K562 (cell line): ENCODE measurements around the gene FAM120AOS. TPM values are rescaled to one million over a fixed set of nuclear protein-coding genes. Genes with fewer than 3 reads are reported as not detected.

Source experiments
- ATAC-seq: fragments of 200-7000 bp; cut with Tn5 transposase; 3 replicates; pipeline ENCODE4 v1.9.1; 2020; ENCODE audit warnings: moderate library complexity
- BruUV-seq: library from RNA; stranded (reverse); fragments of 400-500 nt; replicated peaks from 2 replicates; lab custom pipeline; 2021; lab: Mats Ljungman, UMichigan
- CTCF ChIA-PET: fragments of 300-600 bp; formaldehyde crosslinking; extraction: SDS; loops from one replicate; lab custom pipeline; 2021; ENCODE audit warnings: low intra/inter-chr PET ratio; lab: Yijun Ruan, JAX
- POLR2A ChIA-PET: fragments of 300-600, 350-650 bp; sonication (Branson Sonifier 250); formaldehyde crosslinking; extraction: SDS; loops from one replicate; lab custom pipeline; 2021; ENCODE audit warnings: antibody characterized with exemption, inconsistent platforms; lab: Yijun Ruan, JAX
- DNase-seq, 4 experiments: peaks; one replicate each; pipeline versions ENCODE4 v3.0.0 to v3.0.0-alpha.2; 2011 to 2018; ENCODE audit warnings: low spot score in 3 of 4, mixed read lengths in 3 of 4; ENCODE audit errors: extremely low read depth in 1 of 4
- FAIRE-seq: peaks from 2 replicates; lab custom pipeline; 2011; peaks lifted over from hg19 to GRCh38; lab: Jason Lieb, UNC
- H2AFZ ChIP-seq: 2 replicates; pipeline ENCODE4 v1.6.0; 2011; ENCODE audit warnings: low read depth, low read length, control low read depth, inconsistent platforms
- H3K27ac ChIP-seq: fragments of 200-600 bp; 3 replicates; pipeline ENCODE4 v1.8.0; 2011; ENCODE audit warnings: low read depth, mild to moderate bottlenecking, control low read depth, inconsistent platforms, low read length, moderate library complexity, mixed read lengths; ENCODE audit errors: extremely low read depth
- H3K27me3 ChIP-seq, 2 experiments: fragments of 300-600 bp in 1 of 2; 2 replicates in 1 of 2; 3 replicates in 1 of 2; pipeline versions ENCODE4 v1.6.0 to v1.8.0; 2011; ENCODE audit warnings: inconsistent platforms in 2 of 2, low read length in 2 of 2, mild to moderate bottlenecking in 1 of 2, mixed read lengths in 1 of 2, moderate library complexity in 1 of 2; ENCODE audit not compliant: control insufficient read depth in 2 of 2, insufficient read depth in 2 of 2
- H3K36me3 ChIP-seq: fragments of 300-600 bp; 3 replicates; pipeline ENCODE4 v1.8.0; 2011; ENCODE audit warnings: mild to moderate bottlenecking, low read length, inconsistent platforms; ENCODE audit not compliant: control insufficient read depth, insufficient read depth
- H3K4me1 ChIP-seq, 2 experiments: fragments of 200-600 bp in 1 of 2; replicated peaks in 1 of 2; 2 replicates in 1 of 2; 3 replicates in 1 of 2; pipeline versions ENCODE4 v1.5.1 to v1.8.0; 2011; ENCODE audit warnings: inconsistent platforms in 2 of 2, low read length in 2 of 2, mild to moderate bottlenecking in 1 of 2, mixed read lengths in 1 of 2, moderate library complexity in 1 of 2; ENCODE audit not compliant: control insufficient read depth in 2 of 2, insufficient read depth in 2 of 2
- H3K4me2 ChIP-seq: 2 replicates; pipeline ENCODE4 v1.6.1; 2011; ENCODE audit warnings: low read length, control low read depth, inconsistent platforms, mixed read lengths; ENCODE audit not compliant: insufficient read depth
- H3K4me3 ChIP-seq: fragments of 200-600 bp; sonication (generic), shearing (Covaris generic); 2 replicates; pipeline ENCODE4 v1.5.1; 2016; ENCODE audit warnings: control low read depth, inconsistent platforms
- H3K79me2 ChIP-seq: fragments of 200-600 bp; 3 replicates; pipeline ENCODE4 v1.8.0; 2011; ENCODE audit warnings: low read length, inconsistent platforms; ENCODE audit not compliant: control insufficient read depth, insufficient read depth
- H3K9ac ChIP-seq, 2 experiments: 2 replicates each; pipeline versions ENCODE4 v1.6.0 to v1.6.1; 2011; ENCODE audit warnings: low read depth in 2 of 2, low read length in 2 of 2, control low read depth in 1 of 2, inconsistent platforms in 1 of 2, mild to moderate bottlenecking in 1 of 2, mixed read lengths in 1 of 2; ENCODE audit not compliant: insufficient read depth in 1 of 2
- H3K9me1 ChIP-seq: one replicate; pipeline ENCODE4 v1.6.0; 2011; ENCODE audit warnings: inconsistent platforms, mild to moderate bottlenecking, low read length, moderate library complexity; ENCODE audit not compliant: control insufficient read depth, insufficient read depth
- H3K9me3 ChIP-seq: replicated peaks from 2 replicates; pipeline ENCODE4 v1.5.1; 2011; ENCODE audit warnings: low read depth, low read length, inconsistent platforms; ENCODE audit not compliant: control insufficient read depth, insufficient read depth
- H4K20me1 ChIP-seq: replicated peaks from 2 replicates; pipeline ENCODE4 v1.6.1; 2011; ENCODE audit warnings: low read length, inconsistent platforms, mixed read lengths; ENCODE audit not compliant: control insufficient read depth, insufficient read depth
- ASH1L ChIP-seq: fragments of 450-650 bp; IDR thresholded peaks from 2 replicates; pipeline ENCODE4 v1.6.1; 2018; ENCODE audit warnings: borderline replicate concordance, mild to moderate bottlenecking, low read depth; ENCODE audit not compliant: partially characterized antibody
- CBX1 ChIP-seq: sonication (generic); IDR thresholded peaks from 2 replicates; pipeline ENCODE4 v1.6.1; 2016; ENCODE audit warnings: antibody characterized with exemption, low read depth, mild to moderate bottlenecking
- ETV1 ChIP-seq: fragments of 450-650 bp; conservative IDR thresholded peaks from 2 replicates; pipeline ENCODE4 v1.6.1; 2016; ENCODE audit warnings: missing genetic modification characterization, control low read depth, low read depth, missing compliant biosample characterization
- RAD51 ChIP-seq: fragments of 450-650 bp; IDR thresholded peaks from 2 replicates; pipeline ENCODE4 v1.7.1; 2016; ENCODE audit warnings: low read depth, mild to moderate bottlenecking, borderline replicate concordance
- RBFOX2 ChIP-seq: fragments of 200-400 bp; formaldehyde crosslinking; IDR thresholded peaks from 2 replicates; pipeline ENCODE4 v1.6.1; 2017; ENCODE audit warnings: low read depth, mild to moderate bottlenecking, low read length, moderate library complexity
- RNF2 ChIP-seq: sonication (generic); IDR thresholded peaks from 2 replicates; pipeline ENCODE4 v1.6.1; 2016
- SIX5 ChIP-seq, 2 experiments: IDR thresholded peaks; 2 replicates each; pipeline ENCODE4 v1.6.1; 2011; ENCODE audit warnings: low read length in 2 of 2, borderline replicate concordance in 1 of 2, low read depth in 1 of 2, mild to moderate bottlenecking in 1 of 2, moderate library complexity in 1 of 2; ENCODE audit not compliant: insufficient read depth in 1 of 2
- ZNF146 ChIP-seq: IDR thresholded peaks from one replicate; pipeline ENCODE4 v1.6.1; 2018; ENCODE audit warnings: missing compliant biosample characterization; ENCODE audit not compliant: unreplicated experiment
- ZNF586 ChIP-seq: fragments of 450-650 bp; formaldehyde crosslinking; conservative IDR thresholded peaks from 2 replicates; pipeline ENCODE4 v1.4.0; 2020; ENCODE audit warnings: mild to moderate bottlenecking, moderate library complexity
- WGBS: fragments of 100-300 bp; shearing (Covaris generic); methylation state at CpG from one replicate; pipeline ENCODE4 v1.1.6; 2016; ENCODE audit warnings: low coverage, mixed read lengths; ENCODE audit not compliant: insufficient coverage; ENCODE audit errors: missing lambda C conversion rate; 5-methylcytosine and 5-hydroxymethylcytosine counted together
- in situ Hi-C: fragments of 300-500 bp; cut with MboI; formaldehyde crosslinking; loops from 4 replicates; pipeline ENCODE4 v1.15.0; 2018; ENCODE audit warnings: inconsistent platforms, mixed read lengths
- intact Hi-C: fragments of 100-400 bp; cut with micrococcal nuclease; formaldehyde crosslinking; loops from 2 replicates; pipeline ENCODE4 v1.14.2; 2022
- polyA plus RNA-seq, 8 experiments: library from polyadenylated mRNA; depleted of rRNA in 4 of 8; stranded (reverse) in 5 of 8; unstranded in 3 of 8; fragments of >200 nt; fragmentation: Nextera tagmentation in 2 of 8; fragmentation: Illumina TruSeq in 1 of 8; extraction: Ambion mirVana in 2 of 8; extraction: Trizol in 1 of 8; gene quantifications; 2 replicates each; pipeline versions ENCODE4 v1.2.1 to v1.2.3, GENCODE V29; 2011 to 2014; ENCODE audit warnings: inconsistent platforms in 1 of 8, missing spikeins in 1 of 8
- total RNA-seq, 7 experiments: library from RNA; depleted of rRNA in 6 of 7; stranded (reverse); fragments of >200 nt in 6 of 7; fragmentation: Illumina TruSeq in 2 of 7; extraction: Trizol in 2 of 7; gene quantifications; 2 replicates each; pipeline versions ENCODE4 v1.2.1 to v1.2.3, GENCODE V29; 2011 to 2021; ENCODE audit warnings: low replicate concordance in 1 of 7
- TF ChIP-seq, protein P1 (sequence below): fragments of 250-450 bp; sonication (Bioruptor Pico); IDR thresholded peaks from 2 replicates; pipeline ENCODE4 v1.4.0; 2020; ENCODE audit warnings: mild to moderate bottlenecking, moderate library complexity
- TF ChIP-seq, protein P2 (sequence below): fragments of 200-800 bp; sonication (Bioruptor generic); IDR thresholded peaks from 2 replicates; pipeline ENCODE4 v1.6.1; 2016; ENCODE audit warnings: missing genetic modification characterization, missing compliant biosample characterization
- TF ChIP-seq, protein P3 (sequence below): fragments of 250-450 bp; sonication (Bioruptor Pico); IDR thresholded peaks from 2 replicates; pipeline ENCODE4 v1.4.0; 2020; ENCODE audit warnings: mild to moderate bottlenecking, moderate library complexity

Gene FAM120AOS
- total and polyA plus RNA-seq, 9 of the 15 experiments (the other 6 are each of a cell fraction or from before 2014, with no cell fraction given): 18.8 to 53.4 (median 41.4) TPM

DNA sequence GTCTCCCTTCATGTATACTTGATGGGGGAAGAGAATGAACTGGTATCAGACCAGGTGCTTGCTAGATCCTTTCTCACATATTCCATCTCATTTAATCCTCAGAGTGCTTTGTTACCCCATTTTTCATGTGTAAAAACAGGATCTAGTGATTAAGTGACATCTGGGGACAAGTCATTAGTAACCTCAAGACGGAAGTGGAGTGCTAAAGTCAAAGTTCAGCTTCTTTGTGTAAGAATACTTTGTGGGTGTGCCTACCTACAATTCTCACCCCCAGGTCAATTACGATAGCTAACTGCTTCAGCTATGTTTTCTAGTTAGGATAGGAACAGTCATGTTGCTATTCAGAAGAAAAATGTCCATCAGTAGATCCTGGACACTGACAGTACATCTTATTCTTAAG is 3.1 kb upstream of the FAM120AOS start:
- no peaks in the 10 kb centered on the region for H3K27me3 ChIP-seq
- H3K4me2 ChIP-seq: peak overlapping the region; percentile 50
- ATAC-seq (no peak), DNase-seq (peak in 2 of 4 experiments; percentile 29 to 45), FAIRE-seq (no peak)
- H3K9me1 ChIP-seq: no peaks in the 10 kb centered on the region
- H3K27ac ChIP-seq: no peak overlapping the region
- H3K9me3 ChIP-seq: no peaks in the 10 kb centered on the region
- ChIA-PET POLR2A (interaction anchor here (0.6 to 2.4 kb wide), 4 partner anchors 9 to 290 kb away, joined by 3 to 13 read pairs (median 7); no protein-coding TSS in a partner anchor), CTCF (no interaction called here)
- BruUV-seq: no TSS peak
- peaks cover 7 to 15% of the 10 kb centered on the region in 2 experiments; a peak in 3 of 5 replicates for H3K4me1 ChIP-seq
- no peak overlapping the region for H3K9ac ChIP-seq
- no peak overlapping the region for H2AFZ ChIP-seq
- H3K4me3 ChIP-seq: no peak overlapping the region
- H4K20me1 ChIP-seq: peaks cover 20% of the 10 kb centered on the region; the same call in 1 of the 2 replicates
- in situ Hi-C loops (no loop called here), intact Hi-C loops (no loop called here)
- peaks cover 98% of the 10 kb centered on the region for H3K79me2 ChIP-seq
- H3K36me3 ChIP-seq: peaks cover 55% of the 10 kb centered on the region; the same call in 2 of the 3 replicates
- 26% methylated on average over 2 of the region's 2 CpGs for WGBS
- TF ChIP-seq, protein P1, sequence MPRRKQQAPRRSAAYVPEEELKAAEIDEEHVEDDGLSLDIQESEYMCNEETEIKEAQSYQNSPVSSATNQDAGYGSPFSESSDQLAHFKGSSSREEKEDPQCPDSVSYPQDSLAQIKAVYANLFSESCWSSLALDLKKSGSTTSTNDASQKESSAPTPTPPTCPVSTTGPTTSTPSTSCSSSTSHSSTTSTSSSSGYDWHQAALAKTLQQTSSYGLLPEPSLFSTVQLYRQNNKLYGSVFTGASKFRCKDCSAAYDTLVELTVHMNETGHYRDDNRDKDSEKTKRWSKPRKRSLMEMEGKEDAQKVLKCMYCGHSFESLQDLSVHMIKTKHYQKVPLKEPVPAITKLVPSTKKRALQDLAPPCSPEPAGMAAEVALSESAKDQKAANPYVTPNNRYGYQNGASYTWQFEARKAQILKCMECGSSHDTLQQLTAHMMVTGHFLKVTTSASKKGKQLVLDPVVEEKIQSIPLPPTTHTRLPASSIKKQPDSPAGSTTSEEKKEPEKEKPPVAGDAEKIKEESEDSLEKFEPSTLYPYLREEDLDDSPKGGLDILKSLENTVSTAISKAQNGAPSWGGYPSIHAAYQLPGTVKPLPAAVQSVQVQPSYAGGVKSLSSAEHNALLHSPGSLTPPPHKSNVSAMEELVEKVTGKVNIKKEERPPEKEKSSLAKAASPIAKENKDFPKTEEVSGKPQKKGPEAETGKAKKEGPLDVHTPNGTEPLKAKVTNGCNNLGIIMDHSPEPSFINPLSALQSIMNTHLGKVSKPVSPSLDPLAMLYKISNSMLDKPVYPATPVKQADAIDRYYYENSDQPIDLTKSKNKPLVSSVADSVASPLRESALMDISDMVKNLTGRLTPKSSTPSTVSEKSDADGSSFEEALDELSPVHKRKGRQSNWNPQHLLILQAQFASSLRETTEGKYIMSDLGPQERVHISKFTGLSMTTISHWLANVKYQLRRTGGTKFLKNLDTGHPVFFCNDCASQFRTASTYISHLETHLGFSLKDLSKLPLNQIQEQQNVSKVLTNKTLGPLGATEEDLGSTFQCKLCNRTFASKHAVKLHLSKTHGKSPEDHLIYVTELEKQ (CRISPR knock-in tag): no peak
- TF ChIP-seq ZNF586 (CRISPR knock-in tag) (no peak), RAD51 (no peak), RNF2 (no peak), RBFOX2 (0 out of 2 replicates have a peak, but pooled peaks have one; percentile 9), ASH1L (no peak), ETV1 (tag) (0 out of 2 replicates have a peak, but pooled peaks have one; percentile 8), SIX5 (IDR thresholded peaks at IDR 0.05; ENCODE audit: borderline replicate concordance in 1 of 2, insufficient read depth in 1 of 2, low read depth in 1 of 2, low read length in 2 of 2) (no peak), CBX1 (no peak), ZNF146 (CRISPR knock-in tag) (no peak)
- TF ChIP-seq, protein P2, sequence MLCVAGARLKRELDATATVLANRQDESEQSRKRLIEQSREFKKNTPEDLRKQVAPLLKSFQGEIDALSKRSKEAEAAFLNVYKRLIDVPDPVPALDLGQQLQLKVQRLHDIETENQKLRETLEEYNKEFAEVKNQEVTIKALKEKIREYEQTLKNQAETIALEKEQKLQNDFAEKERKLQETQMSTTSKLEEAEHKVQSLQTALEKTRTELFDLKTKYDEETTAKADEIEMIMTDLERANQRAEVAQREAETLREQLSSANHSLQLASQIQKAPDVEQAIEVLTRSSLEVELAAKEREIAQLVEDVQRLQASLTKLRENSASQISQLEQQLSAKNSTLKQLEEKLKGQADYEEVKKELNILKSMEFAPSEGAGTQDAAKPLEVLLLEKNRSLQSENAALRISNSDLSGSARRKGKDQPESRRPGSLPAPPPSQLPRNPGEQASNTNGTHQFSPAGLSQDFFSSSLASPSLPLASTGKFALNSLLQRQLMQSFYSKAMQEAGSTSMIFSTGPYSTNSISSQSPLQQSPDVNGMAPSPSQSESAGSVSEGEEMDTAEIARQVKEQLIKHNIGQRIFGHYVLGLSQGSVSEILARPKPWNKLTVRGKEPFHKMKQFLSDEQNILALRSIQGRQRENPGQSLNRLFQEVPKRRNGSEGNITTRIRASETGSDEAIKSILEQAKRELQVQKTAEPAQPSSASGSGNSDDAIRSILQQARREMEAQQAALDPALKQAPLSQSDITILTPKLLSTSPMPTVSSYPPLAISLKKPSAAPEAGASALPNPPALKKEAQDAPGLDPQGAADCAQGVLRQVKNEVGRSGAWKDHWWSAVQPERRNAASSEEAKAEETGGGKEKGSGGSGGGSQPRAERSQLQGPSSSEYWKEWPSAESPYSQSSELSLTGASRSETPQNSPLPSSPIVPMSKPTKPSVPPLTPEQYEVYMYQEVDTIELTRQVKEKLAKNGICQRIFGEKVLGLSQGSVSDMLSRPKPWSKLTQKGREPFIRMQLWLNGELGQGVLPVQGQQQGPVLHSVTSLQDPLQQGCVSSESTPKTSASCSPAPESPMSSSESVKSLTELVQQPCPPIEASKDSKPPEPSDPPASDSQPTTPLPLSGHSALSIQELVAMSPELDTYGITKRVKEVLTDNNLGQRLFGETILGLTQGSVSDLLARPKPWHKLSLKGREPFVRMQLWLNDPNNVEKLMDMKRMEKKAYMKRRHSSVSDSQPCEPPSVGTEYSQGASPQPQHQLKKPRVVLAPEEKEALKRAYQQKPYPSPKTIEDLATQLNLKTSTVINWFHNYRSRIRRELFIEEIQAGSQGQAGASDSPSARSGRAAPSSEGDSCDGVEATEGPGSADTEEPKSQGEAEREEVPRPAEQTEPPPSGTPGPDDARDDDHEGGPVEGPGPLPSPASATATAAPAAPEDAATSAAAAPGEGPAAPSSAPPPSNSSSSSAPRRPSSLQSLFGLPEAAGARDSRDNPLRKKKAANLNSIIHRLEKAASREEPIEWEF: no peak
- TF ChIP-seq, protein P3, sequence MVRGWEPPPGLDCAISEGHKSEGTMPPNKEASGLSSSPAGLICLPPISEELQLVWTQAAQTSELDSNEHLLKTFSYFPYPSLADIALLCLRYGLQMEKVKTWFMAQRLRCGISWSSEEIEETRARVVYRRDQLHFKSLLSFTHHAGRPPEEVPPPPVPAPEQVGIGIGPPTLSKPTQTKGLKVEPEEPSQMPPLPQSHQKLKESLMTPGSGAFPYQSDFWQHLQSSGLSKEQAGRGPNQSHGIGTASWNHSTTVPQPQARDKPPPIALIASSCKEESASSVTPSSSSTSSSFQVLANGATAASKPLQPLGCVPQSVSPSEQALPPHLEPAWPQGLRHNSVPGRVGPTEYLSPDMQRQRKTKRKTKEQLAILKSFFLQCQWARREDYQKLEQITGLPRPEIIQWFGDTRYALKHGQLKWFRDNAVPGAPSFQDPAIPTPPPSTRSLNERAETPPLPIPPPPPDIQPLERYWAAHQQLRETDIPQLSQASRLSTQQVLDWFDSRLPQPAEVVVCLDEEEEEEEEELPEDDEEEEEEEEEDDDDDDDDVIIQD: no peak
